Measurements from ENCODE around the gene HOXA3.
A peak's percentile ranks its signal among the peaks of the same experiment; 100 is the strongest.

The HOXA3 gene

DNA sequence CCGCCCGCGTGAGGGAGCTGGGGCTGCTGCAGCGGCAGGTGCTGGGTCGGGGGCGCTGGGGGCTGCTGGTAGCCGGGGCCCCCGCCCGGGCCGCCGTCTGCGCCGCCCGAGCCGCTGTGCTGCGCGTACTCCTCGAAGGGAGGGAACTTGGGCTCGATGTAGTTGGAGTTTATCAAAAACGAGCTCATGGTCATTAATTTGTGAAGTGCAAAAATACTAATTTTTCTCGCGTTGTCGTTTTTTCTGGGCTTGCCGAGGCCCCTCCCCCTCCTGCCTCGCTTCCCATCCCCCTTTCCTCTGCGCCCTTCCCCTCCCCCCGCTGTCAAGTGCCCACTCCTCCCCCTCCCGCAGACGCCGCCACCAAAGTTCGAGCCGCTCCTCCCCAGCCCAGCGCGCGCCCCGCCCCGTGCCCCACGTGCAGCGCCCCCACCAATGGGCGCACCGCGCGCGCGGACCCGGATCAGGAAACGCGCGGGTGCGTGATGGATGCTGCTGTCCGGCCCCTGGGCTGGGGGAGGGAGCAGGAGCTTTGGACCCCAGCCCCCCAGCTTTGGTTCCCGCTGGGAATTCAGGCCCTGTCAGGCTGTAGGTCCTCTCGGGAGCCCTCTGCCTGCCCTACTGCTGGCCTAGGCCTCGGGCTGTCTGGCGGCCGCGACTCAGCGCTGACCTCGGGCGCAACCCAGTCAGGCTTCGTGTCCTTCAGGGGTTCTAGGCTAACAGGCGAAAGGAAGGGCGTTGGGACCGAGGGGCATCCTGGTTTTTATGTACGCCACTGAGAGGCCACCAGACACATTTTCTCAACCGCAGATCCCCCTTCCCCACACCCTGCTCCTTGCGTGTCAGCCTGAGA, 21.6 kb downstream of the HOXA3 start, which contains the start of gene HOXA4:
HOXA4 (minus strand) TSS at position 218 of the 850 bp plus-strand sequence; CDS start at position 194, 24 bp downstream.
- peak; percentile 38 to 63 for DNase-seq (ENCODE audit: low read depth in 2 of 2)
- TF ChIP-seq, protein P1, sequence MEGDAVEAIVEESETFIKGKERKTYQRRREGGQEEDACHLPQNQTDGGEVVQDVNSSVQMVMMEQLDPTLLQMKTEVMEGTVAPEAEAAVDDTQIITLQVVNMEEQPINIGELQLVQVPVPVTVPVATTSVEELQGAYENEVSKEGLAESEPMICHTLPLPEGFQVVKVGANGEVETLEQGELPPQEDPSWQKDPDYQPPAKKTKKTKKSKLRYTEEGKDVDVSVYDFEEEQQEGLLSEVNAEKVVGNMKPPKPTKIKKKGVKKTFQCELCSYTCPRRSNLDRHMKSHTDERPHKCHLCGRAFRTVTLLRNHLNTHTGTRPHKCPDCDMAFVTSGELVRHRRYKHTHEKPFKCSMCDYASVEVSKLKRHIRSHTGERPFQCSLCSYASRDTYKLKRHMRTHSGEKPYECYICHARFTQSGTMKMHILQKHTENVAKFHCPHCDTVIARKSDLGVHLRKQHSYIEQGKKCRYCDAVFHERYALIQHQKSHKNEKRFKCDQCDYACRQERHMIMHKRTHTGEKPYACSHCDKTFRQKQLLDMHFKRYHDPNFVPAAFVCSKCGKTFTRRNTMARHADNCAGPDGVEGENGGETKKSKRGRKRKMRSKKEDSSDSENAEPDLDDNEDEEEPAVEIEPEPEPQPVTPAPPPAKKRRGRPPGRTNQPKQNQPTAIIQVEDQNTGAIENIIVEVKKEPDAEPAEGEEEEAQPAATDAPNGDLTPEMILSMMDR (IDR thresholded peaks at IDR 0.05; ENCODE audit: low read depth, low read length): no peak
- H3K4me3 ChIP-seq (replicated peaks in 1 of 2; ENCODE audit: low read depth in 2 of 2, low read length in 2 of 2): peak within 1 kb of the TSS; percentile 40 to 52

DNA sequence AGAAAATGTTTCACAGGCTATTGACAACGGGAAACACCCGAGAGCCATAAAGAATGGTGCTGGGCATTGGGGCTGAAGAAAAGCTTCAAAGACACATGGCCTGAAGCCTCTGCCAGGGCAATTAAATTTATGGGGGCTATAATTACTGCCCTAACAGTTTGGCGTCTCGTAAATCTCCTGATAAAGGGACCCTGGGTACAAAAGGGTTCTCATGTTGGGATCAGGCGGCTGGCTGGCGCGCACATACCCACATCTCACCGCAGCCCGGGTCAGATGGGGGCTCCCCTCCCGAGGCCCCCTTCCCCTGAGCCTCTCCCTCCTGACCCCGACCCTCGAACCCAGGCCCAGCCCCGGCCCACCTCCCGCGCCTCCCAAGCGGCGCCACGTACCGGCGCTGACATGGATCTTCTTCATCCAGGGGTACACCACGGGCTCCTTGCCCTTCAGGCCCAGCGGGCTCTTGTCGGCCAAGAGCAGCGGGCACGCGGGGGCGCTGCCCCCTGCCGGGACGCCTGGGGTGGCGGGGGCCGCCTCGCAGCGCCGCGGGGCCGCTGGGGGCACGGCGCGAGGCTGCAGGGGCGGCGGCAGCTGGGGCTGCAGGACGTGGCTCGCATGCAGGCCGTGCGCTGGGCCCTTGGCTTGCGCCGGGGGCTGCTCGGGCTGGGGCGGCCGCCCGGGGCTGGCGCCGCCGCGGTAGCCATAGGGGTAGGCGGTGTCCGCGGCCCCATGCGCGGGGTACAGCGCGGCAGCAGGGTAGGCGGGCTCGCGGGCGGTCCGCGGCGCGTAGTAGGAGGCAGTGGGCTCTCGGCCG, 22.4 kb downstream of the HOXA3 start:
- H3K4me3 ChIP-seq (replicated peaks in 1 of 2; ENCODE audit: low read depth in 2 of 2, low read length in 2 of 2): peak overlapping the region in 1 of 2 donors; percentile 10
- TF ChIP-seq, protein P1 (IDR thresholded peaks at IDR 0.05; ENCODE audit: low read depth, low read length): no peak
- no peak for DNase-seq (ENCODE audit: low read depth in 2 of 2)

DNA sequence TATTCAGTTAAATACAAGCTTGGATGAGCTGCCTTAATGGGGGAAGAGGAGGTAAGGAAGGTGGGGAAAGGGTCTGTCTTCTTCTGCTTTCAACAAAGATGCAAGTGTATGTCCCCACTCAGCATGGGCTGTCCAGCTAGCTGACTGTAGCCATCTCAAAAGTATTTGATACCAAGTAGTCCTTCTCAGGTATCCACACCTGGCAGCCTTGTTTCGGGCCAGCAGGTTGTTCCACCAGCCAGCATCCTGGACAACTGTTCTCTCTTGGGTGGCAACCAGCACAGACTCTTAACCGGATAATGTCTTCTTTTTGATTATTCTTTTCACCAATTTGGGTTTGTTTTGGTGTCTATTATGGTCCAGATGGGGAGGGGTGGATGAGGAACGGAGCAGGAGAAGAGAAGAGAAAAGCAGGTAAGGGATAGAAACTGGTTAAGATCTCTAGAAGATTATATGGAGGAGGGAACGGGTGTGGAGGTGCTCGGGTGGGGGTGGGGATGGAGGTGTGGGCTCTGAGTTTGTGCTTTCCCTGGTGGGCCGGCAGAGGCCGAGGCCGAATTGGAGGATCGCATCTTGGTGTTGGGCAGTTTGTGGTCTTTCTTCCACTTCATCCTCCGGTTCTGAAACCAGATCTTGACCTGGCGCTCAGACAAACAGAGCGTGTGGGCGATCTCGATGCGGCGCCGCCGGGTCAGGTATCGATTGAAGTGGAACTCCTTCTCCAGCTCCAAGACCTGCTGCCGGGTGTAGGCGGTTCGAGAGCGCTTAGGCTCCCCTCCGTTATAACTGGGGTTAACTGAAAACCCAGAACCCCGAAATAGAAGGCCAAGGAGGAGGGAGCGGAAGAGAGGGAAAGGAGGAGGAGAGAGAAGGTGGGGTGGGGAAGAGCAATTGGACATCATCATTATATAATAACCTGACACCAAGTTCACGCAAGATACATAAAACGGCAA, 23.3 kb downstream of the HOXA3 start:
- no peak overlapping the region for H3K4me3 ChIP-seq (replicated peaks in 1 of 2; ENCODE audit: low read depth in 2 of 2, low read length in 2 of 2)
- TF ChIP-seq, protein P1 (IDR thresholded peaks at IDR 0.05; ENCODE audit: low read depth, low read length): no peak
- DNase-seq (ENCODE audit: low read depth in 2 of 2): no peak

DNA sequence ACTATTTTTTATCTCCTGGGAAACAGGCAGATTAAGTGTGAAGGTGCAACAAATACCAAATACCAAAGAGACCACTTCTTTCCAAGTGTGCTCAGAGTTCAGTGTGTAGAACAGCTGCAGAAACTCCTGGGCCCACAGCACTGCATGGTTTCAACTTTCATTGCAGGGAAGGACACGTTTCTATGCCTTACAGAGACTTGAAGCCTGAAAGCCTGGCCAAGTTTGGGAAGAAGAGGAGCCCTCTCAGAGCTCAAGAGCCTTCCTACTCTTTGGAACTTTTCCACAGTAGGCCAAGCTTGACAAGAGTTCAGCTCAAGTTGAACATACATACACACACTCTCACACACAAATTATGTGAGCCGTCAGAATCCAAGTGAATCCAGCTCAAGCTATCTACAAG, 24.3 kb downstream of the HOXA3 start:
- no peak for DNase-seq (ENCODE audit: low read depth in 2 of 2)
- TF ChIP-seq, protein P1 (IDR thresholded peaks at IDR 0.05; ENCODE audit: low read depth, low read length): no peak
- no peak overlapping the region for H3K4me3 ChIP-seq (replicated peaks in 1 of 2; ENCODE audit: low read depth in 2 of 2, low read length in 2 of 2)

DNA sequence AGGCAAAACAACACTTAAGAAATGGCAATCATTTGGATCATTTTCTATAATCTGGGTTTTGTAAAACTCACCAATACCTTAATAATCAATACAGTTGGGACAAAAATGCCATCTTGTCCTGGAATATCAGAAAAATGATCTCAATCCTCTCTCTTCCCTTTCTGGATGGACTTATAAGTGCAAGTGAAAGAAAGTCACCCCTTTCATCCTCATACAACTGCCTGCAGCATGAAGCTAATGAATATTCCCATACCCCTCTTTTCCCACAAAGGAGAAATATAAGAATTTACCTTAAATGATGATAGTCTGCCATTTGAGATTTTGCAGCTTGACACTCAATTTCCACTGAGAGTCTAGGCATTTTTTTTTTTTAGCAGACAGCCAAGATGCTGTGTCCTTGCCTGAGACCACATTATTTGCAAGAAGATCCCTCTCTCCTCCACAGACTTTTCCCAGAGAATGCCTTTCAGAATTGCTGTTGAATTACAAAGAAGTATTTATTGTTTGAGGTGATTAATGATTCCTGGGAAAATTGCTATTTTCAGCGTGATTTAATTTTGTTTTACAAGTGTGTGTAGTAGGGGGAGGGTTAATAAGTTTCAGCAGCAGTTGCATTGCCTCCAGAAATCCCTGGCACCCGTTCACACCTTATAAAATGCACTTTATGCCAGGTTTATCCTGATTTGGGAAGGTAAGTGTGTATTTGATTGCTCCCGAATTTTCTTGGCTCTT, 25.6 kb downstream of the HOXA3 start:
- H3K4me3 ChIP-seq (replicated peaks in 1 of 2; ENCODE audit: low read depth in 2 of 2, low read length in 2 of 2): no peak overlapping the region
- TF ChIP-seq, protein P1 (IDR thresholded peaks at IDR 0.05; ENCODE audit: low read depth, low read length): no peak
- DNase-seq (ENCODE audit: low read depth in 2 of 2): no peak
